ENCODE results near the gene DICER1.

DNA sequence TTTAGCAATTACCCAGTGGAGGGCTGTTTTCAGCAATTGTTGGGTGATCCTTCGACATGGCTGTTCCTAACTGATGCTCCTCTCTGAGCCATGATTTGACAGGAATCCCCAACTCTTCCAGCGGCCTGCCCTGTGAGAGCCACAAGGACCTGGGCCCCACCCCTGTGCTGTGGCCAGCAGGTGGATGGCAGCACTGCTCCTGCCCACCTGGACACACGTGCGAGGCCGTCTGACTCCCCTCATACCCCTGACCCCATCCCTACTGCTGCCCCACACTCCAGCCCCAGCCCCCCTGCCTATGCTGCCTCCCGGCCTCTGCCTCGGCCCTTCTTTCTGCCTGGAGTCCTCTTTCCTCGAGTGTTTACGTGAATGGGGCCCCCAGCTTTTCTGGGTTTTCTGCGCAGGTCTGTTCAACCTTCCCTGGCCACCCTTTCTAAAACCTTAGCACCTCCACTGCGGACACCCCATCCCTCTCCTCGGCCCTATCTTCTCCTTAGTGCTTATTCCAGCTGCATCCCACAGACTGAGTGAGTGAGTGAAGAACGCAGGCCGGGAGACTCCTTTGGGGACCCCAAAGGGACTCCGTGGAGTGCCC lies 111.4 kb downstream of the DICER1 start:
- TF ChIP-seq, protein P1, sequence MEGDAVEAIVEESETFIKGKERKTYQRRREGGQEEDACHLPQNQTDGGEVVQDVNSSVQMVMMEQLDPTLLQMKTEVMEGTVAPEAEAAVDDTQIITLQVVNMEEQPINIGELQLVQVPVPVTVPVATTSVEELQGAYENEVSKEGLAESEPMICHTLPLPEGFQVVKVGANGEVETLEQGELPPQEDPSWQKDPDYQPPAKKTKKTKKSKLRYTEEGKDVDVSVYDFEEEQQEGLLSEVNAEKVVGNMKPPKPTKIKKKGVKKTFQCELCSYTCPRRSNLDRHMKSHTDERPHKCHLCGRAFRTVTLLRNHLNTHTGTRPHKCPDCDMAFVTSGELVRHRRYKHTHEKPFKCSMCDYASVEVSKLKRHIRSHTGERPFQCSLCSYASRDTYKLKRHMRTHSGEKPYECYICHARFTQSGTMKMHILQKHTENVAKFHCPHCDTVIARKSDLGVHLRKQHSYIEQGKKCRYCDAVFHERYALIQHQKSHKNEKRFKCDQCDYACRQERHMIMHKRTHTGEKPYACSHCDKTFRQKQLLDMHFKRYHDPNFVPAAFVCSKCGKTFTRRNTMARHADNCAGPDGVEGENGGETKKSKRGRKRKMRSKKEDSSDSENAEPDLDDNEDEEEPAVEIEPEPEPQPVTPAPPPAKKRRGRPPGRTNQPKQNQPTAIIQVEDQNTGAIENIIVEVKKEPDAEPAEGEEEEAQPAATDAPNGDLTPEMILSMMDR (optimal IDR thresholded peaks at IDR 0.05 in 1 of 3, IDR thresholded peaks at IDR 0.05 in 1 of 3, conservative IDR thresholded peaks at IDR 0.05 in 1 of 3; ENCODE audit: extremely low read depth in 1 of 3, insufficient read depth in 2 of 3, low read length in 3 of 3) = no peak
- TF ChIP-seq EZH2 (IDR thresholded peaks at IDR 0.05; ENCODE audit: low read length) = no peak
